AG09309 (cell line): ENCODE results near the gene NCF2.
"Not testable (repeated sequence)": the region's sequence is repeated elsewhere in the genome, so short reads cannot be mapped to it uniquely, and the experiment has no call there.

Source experiments
- DNase-seq: peaks from one replicate; pipeline ENCODE4 v3.0.0-alpha.2; 2010; ENCODE audit warnings: low read depth
- H3K4me3 ChIP-seq: 2 replicates; pipeline ENCODE4 v1.5.1; 2011; ENCODE audit warnings: mild to moderate bottlenecking, low read depth, low read length, moderate library complexity; ENCODE audit not compliant: control insufficient read depth
- TF ChIP-seq, protein P1 (sequence below): IDR thresholded peaks from 2 replicates; pipeline ENCODE4 v1.5.1; 2011; ENCODE audit warnings: mild to moderate bottlenecking, low read depth, low read length, inconsistent platforms; ENCODE audit not compliant: insufficient read depth, control insufficient read depth; ENCODE audit errors: missing control alignments

Gene NCF2

DNA sequence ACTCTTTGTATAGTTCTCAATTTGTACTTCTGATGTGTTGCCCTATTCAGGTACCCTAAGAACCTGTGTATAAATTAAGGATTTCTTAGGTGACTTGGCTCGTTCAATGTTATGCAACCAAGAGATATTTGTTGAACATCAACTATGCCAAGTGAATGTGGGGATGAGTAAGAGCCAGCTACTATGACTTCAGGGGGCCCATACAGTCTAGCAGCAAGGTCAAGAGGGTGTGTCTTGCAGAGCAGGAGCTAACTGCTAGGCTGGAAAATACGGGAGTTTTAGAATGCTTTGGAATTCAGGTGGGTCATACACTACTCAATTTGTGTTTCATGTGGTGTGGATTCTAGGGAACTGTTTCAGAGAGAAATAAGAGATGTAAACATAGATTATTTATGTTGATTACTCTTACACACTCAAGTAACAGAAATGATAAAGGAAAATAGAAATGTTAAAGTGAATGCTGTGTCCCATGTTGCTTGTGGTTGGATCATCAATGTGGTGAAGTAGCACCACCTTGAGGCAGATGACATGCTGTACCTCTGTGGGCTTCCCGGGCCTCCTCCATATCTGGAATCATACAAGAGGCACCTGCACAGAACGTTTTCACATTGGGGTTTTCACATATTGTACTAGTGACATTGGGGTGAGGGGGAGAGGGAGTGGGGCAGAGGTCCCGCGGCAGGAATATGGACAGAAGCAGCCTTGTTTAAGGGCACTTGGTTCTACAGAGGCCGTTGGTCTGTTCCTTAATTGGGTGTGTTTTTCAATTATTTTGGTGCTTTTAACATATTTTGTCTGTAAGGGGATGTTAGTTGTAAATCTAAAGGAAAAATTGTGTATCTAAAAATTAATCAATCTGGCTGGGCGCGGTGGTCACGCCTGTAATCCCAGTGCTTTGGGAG is 32.9 kb upstream of the NCF2 start:
- DNase-seq = no peak
- TF ChIP-seq, protein P1, sequence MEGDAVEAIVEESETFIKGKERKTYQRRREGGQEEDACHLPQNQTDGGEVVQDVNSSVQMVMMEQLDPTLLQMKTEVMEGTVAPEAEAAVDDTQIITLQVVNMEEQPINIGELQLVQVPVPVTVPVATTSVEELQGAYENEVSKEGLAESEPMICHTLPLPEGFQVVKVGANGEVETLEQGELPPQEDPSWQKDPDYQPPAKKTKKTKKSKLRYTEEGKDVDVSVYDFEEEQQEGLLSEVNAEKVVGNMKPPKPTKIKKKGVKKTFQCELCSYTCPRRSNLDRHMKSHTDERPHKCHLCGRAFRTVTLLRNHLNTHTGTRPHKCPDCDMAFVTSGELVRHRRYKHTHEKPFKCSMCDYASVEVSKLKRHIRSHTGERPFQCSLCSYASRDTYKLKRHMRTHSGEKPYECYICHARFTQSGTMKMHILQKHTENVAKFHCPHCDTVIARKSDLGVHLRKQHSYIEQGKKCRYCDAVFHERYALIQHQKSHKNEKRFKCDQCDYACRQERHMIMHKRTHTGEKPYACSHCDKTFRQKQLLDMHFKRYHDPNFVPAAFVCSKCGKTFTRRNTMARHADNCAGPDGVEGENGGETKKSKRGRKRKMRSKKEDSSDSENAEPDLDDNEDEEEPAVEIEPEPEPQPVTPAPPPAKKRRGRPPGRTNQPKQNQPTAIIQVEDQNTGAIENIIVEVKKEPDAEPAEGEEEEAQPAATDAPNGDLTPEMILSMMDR = peak; percentile 63
- H3K4me3 ChIP-seq = no peak overlapping the region

DNA sequence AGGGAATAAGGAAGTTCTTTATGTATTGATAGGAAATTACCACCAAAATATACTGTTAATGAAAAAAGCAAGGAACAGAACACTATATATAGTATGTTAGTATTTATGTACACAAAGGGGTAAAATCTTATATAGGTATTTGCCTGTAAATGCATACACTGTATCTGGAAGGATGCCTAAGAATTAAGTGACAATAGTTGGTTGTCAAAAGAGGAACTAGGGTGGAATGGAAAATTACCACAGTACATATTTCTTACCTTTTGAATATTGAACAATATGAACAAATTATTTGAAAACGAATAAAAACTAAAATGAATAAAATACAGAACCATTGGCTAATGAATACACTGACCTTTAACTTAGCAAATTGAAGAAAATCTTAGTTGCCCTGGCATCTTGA is 31.8 kb upstream of the NCF2 start:
- DNase-seq = no peak
- TF ChIP-seq, protein P1 = no peak
- H3K4me3 ChIP-seq = no peak overlapping the region

DNA sequence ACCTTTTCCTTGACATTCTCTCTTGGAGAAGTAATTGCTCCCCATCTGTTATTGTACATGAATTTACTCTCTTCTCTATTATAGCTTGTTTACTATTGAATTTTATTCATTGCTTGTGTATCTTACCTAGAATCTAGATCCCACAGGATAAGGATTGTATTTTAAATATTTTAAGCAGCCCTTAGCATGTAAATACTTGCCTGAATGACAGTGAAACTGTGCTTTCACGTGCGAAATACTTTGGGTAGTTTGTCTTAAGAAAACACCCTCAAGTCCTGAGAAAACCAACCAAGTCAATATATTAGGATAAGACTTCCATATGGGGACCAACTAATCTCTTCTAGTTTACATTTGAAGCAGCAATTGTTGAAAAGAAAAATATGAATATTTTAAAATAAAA is 30.1 kb upstream of the NCF2 start:
- no peak overlapping the region for H3K4me3 ChIP-seq
- TF ChIP-seq, protein P1 = no peak
- DNase-seq = no peak

DNA sequence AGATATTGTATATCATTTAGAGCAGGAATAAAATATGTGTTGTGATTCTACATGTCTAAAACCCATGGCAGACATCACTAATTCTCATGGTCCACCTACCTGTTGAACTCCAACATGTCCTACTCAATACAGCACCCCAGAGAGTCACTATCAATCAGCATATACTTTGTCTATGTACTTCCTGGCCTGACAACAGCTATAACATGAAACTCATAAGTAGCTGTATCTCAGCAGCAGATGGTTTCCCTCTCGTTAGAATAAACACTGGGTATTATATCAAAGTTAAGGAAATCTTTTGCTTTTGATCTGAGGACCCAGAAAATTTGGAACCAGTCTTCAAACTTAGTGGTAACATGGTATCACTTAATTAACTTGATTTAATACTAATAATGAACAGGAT is 29.5 kb upstream of the NCF2 start:
- H3K4me3 ChIP-seq = no peak overlapping the region
- TF ChIP-seq, protein P1 = no peak
- no peak for DNase-seq

DNA sequence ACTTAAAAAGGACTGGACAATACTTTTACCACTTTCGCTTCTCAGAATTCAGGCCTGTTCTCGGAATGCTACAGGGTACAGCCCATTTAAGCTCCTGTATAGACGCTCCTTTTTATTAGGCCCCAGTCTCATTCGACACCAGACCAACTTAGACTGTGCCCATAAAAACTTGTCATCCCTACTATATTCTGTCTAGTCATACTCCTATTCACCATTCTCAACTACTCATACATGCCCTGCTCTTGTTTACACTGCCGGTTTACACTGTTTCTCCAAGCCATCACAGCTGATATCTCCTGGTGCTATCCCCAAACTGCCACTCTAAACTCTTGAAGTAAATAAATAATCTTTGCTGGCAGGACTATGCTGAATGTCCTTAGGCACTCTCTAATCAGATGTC is 27.9 kb upstream of the NCF2 start:
- H3K4me3 ChIP-seq, DNase-seq: not testable (repeated sequence)

DNA sequence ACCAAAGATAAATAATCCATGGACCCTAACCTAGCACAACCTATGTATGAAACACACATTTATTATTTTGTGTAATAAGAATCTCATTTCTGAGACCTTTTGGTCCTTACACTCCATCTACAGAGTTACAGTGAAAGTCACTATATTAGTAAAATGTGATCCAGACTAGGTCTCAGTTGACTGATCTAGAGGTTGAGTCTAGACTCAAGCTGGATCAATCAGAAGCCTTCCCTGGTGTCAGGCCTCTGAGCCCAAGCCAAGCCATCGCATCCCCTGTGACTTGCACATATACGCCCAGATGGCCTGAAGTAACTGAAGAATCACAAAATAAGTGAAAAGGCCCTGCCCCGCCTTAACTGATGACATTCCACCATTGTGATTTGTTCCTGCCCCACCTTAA is 22.7 kb upstream of the NCF2 start:
- H3K4me3 ChIP-seq, DNase-seq: not testable (repeated sequence)

DNA sequence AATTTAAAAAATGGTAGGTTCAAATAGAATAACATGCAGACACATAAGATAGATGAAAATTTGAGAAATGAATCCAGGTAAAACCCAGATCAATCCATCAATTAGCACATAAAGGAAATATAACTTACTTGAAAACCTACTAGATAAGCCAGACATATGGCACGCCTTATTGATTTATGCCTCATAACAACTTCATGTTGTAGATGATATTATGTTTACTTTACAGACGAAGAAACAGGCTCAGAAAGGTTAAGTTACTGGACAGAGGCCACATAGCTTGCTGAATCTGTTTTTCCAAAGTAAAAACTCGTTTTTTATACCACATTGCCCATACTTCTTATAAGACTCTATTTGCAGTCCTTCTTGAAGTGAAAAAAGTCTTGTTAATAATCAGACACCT is 22.1 kb upstream of the NCF2 start:
- TF ChIP-seq, protein P1 = no peak
- no peak overlapping the region for H3K4me3 ChIP-seq
- no peak for DNase-seq

DNA sequence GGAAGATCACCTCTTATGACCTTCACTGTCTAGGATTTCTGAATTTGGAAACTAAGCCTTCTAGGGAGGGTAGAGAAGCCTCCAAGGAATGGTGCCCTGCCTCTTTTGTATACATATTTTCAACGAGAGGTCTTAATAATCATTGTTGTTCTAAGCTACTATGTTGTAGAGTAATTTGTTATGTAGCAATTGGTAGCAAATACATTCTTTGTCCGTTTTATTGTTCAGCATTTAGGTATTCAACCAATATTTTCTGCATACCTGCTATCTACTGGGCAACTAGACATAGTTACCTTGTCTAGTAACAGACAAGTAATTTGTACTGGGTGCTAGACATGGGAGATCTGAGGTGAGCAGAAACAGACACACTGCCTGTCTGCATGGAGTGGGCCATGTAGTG is 20.8 kb upstream of the NCF2 start:
- TF ChIP-seq, protein P1 = no peak
- H3K4me3 ChIP-seq = no peak overlapping the region
- no peak for DNase-seq
